IPS DF 4.7 (cell line): ENCODE measurements around the gene PRKCB.
A peak's percentile ranks its signal among the peaks of the same experiment; 100 is the strongest.

ENCODE experiments used
- DNase-seq: peaks from one replicate; pipeline ENCODE4 v3.0.0-alpha.2; 2013; ENCODE audit warnings: low spot score; ENCODE audit errors: extremely low read depth

PRKCB gene

GRCh38 chr16:24036614-24037013 is 200.8 kb downstream of the PRKCB start:
- peak; percentile 51 for DNase-seq

GRCh38 chr16:24037335-24037734 is 201.6 kb downstream of the PRKCB start:
- no peak for DNase-seq

- DNase-seq: peak; percentile 38
These were observed 206.2 kb downstream of the PRKCB start for GRCh38 chr16:24041834-24042631.

- no peak for DNase-seq
These were observed 208.7 kb downstream of the PRKCB start for GRCh38 chr16:24044467-24044866.

- peak; percentile 72 for DNase-seq
These were observed 209.9 kb downstream of the PRKCB start for GRCh38 chr16:24045641-24046040.

- DNase-seq: no peak
These were observed 210.7 kb downstream of the PRKCB start for GRCh38 chr16:24046442-24046841.

GRCh38 chr16:24049113-24049512 is 213.3 kb downstream of the PRKCB start:
- DNase-seq: no peak

- DNase-seq: peak; percentile 72
These were observed 215.3 kb downstream of the PRKCB start for GRCh38 chr16:24051125-24051524.

GRCh38 chr16:24052329-24053098 is 216.7 kb downstream of the PRKCB start:
- no peak for DNase-seq

- DNase-seq: no peak
These were observed 217.5 kb downstream of the PRKCB start for GRCh38 chr16:24053099-24053946.

GRCh38 chr16:24054741-24055491 is 219.1 kb downstream of the PRKCB start:
- DNase-seq: no peak

GRCh38 chr16:24062270-24062817 is 226.6 kb downstream of the PRKCB start:
- DNase-seq: no peak

- DNase-seq: no peak
These were observed 233.3 kb downstream of the PRKCB start for GRCh38 chr16:24069036-24069590.

- DNase-seq: peak; percentile 76
These were observed 235.1 kb downstream of the PRKCB start for GRCh38 chr16:24070851-24071250.

GRCh38 chr16:24071666-24072360 is 236.0 kb downstream of the PRKCB start:
- DNase-seq: no peak

- no peak for DNase-seq
These were observed 237.5 kb downstream of the PRKCB start for GRCh38 chr16:24073321-24073720.

GRCh38 chr16:24074574-24074973 is 238.8 kb downstream of the PRKCB start:
- no peak for DNase-seq

GRCh38 chr16:24075302-24075701 is 239.5 kb downstream of the PRKCB start:
- no peak for DNase-seq

GRCh38 chr16:24075931-24076716 is 240.3 kb downstream of the PRKCB start:
- DNase-seq: no peak
